Peyer's patch (tissue), 4 donors: ENCODE data around the gene MAN1A1. TPM values are rescaled to one million over a fixed set of nuclear protein-coding genes. Genes with fewer than 3 reads are reported as not detected.

ENCODE experiments used
- DNase-seq, 3 donors: peaks; one replicate each; pipeline ENCODE4 v3.0.0-alpha.2; 2017 to 2019
- H3K27ac ChIP-seq, 4 donors: fragments of 200-600 bp; sonication (generic); one replicate each; pipeline ENCODE4 v1.5.1; 2016 to 2019
- H3K27me3 ChIP-seq, 2 donors: fragments of 200-600 bp; sonication (generic); one replicate each; pipeline ENCODE4 v1.5.1; 2019
- H3K36me3 ChIP-seq, 3 donors: fragments of 200-600 bp; sonication (generic); one replicate each; pipeline ENCODE4 v1.5.1; 2016 to 2019
- H3K4me1 ChIP-seq, 4 donors: fragments of 200-600 bp; sonication (generic); one replicate each; pipeline ENCODE4 v1.5.1; 2016 to 2019
- H3K4me3 ChIP-seq, 4 donors: fragments of 200-600 bp; sonication (generic); 1 replicate in 3 of 4; 2 replicates in 1 of 4; pipeline ENCODE4 v1.5.1; 2016 to 2019; ENCODE audit warnings: mild to moderate bottlenecking in 1 of 4
- H3K9me3 ChIP-seq, 4 donors: fragments of 200-600 bp; sonication (generic); one replicate each; pipeline ENCODE4 v1.5.1; 2016 to 2019; ENCODE audit warnings: mild to moderate bottlenecking in 1 of 4
- CTCF ChIP-seq, 6 experiments: fragments of 450-650 bp in 4 of 6; fragments of 200-600 bp in 2 of 6; sonication (generic) in 1 of 6; IDR thresholded peaks; one replicate each; pipeline ENCODE4 v1.5.1; 2017 to 2019; ENCODE audit warnings: antibody characterized with exemption in 6 of 6, mild to moderate bottlenecking in 3 of 6, moderate library complexity in 1 of 6
- POLR2A ChIP-seq, 2 donors: fragments of 450-650 bp; IDR thresholded peaks; one replicate each; pipeline ENCODE4 v1.5.1; 2017; ENCODE audit warnings: antibody characterized with exemption in 2 of 2, mild to moderate bottlenecking in 2 of 2, moderate library complexity in 2 of 2
- total RNA-seq, 4 donors: library from RNA; depleted of rRNA; stranded (reverse); fragments of >200 nt; gene quantifications; one replicate each; pipeline ENCODE4 v1.1.0, GENCODE V29; 2016

Gene MAN1A1
- total RNA-seq, 4 donors from 2014 or later = 43.7 to 158 (median 103) TPM

GRCh38 chr6:119264854-119265397, 84.6 kb downstream of the MAN1A1 start:
- no peaks in the 10 kb centered on the region for H3K27me3 ChIP-seq
- no peak overlapping the region for H3K27ac ChIP-seq
- no peaks in the 10 kb centered on the region for H3K4me1 ChIP-seq
- no peak overlapping the region for H3K4me3 ChIP-seq
- H3K36me3 ChIP-seq = no peaks in the 10 kb centered on the region
- DNase-seq = no peak
- TF ChIP-seq CTCF (IDR thresholded peaks at IDR 0.05) (no peak), POLR2A (IDR thresholded peaks at IDR 0.05) (no peak)
- no peaks in the 10 kb centered on the region for H3K9me3 ChIP-seq

GRCh38 chr6:119262612-119263011, 86.9 kb downstream of the MAN1A1 start:
- no peaks in the 10 kb centered on the region for H3K27me3 ChIP-seq
- no peak overlapping the region for H3K27ac ChIP-seq
- no peak for DNase-seq
- H3K9me3 ChIP-seq = no peaks in the 10 kb centered on the region
- no peak overlapping the region for H3K4me3 ChIP-seq
- no peaks in the 10 kb centered on the region for H3K36me3 ChIP-seq
- TF ChIP-seq POLR2A (IDR thresholded peaks at IDR 0.05) (no peak), CTCF (IDR thresholded peaks at IDR 0.05) (no peak)
- no peaks in the 10 kb centered on the region for H3K4me1 ChIP-seq

GRCh38 chr6:119261944-119262284, 87.6 kb downstream of the MAN1A1 start:
- no peak for TF ChIP-seq POLR2A (IDR thresholded peaks at IDR 0.05)
- no peak for TF ChIP-seq CTCF (IDR thresholded peaks at IDR 0.05)
- H3K27me3 ChIP-seq = no peaks in the 10 kb centered on the region
- H3K36me3 ChIP-seq = no peaks in the 10 kb centered on the region
- no peak overlapping the region for H3K4me3 ChIP-seq
- peak overlapping the region in 1 of 4 donors; percentile 12 for H3K27ac ChIP-seq
- no peaks in the 10 kb centered on the region for H3K4me1 ChIP-seq
- H3K9me3 ChIP-seq = no peaks in the 10 kb centered on the region
- no peak for DNase-seq

GRCh38 chr6:119259027-119259426, 90.5 kb downstream of the MAN1A1 start:
- no peaks in the 10 kb centered on the region for H3K9me3 ChIP-seq
- DNase-seq = no peak
- no peaks in the 10 kb centered on the region for H3K36me3 ChIP-seq
- H3K4me1 ChIP-seq = no peaks in the 10 kb centered on the region
- H3K27me3 ChIP-seq = no peaks in the 10 kb centered on the region
- TF ChIP-seq CTCF (IDR thresholded peaks at IDR 0.05) = no peak
- TF ChIP-seq POLR2A (IDR thresholded peaks at IDR 0.05) = no peak
- no peak overlapping the region for H3K4me3 ChIP-seq
- no peak overlapping the region for H3K27ac ChIP-seq

- Histone ChIP-seq H3K36me3 (no peaks in the 10 kb centered on the region), H3K4me3 (no peak overlapping the region), H3K27me3 (no peaks in the 10 kb centered on the region), H3K4me1 (no peaks in the 10 kb centered on the region), H3K27ac (no peak overlapping the region), H3K9me3 (no peaks in the 10 kb centered on the region)
- no peak for TF ChIP-seq POLR2A (IDR thresholded peaks at IDR 0.05)
- TF ChIP-seq CTCF (IDR thresholded peaks at IDR 0.05) = no peak
- DNase-seq = no peak
These were observed 91.8 kb downstream of the MAN1A1 start for GRCh38 chr6:119257726-119258125.

- H3K27ac ChIP-seq = no peak overlapping the region
- no peak for TF ChIP-seq CTCF (IDR thresholded peaks at IDR 0.05)
- TF ChIP-seq POLR2A (IDR thresholded peaks at IDR 0.05) = no peak
- H3K9me3 ChIP-seq = no peaks in the 10 kb centered on the region
- no peaks in the 10 kb centered on the region for H3K36me3 ChIP-seq
- H3K27me3 ChIP-seq = no peaks in the 10 kb centered on the region
- no peak for DNase-seq
- no peak overlapping the region for H3K4me3 ChIP-seq
- no peaks in the 10 kb centered on the region for H3K4me1 ChIP-seq
These were observed 92.5 kb downstream of the MAN1A1 start for GRCh38 chr6:119256978-119257462.
